Rectal smooth muscle tissue (tissue), 1 donor: ENCODE data around the gene ALPK3.
"Not testable (repeated sequence)": the region's sequence is repeated elsewhere in the genome, so short reads cannot be mapped to it uniquely, and the experiment has no call there.

ENCODE experiments used
- H3K27ac ChIP-seq: one replicate; pipeline ENCODE4 v1.7.0; 2013; ENCODE audit warnings: low read depth, low read length, inconsistent platforms
- H3K27me3 ChIP-seq: one replicate; pipeline ENCODE4 v1.7.0; 2013; ENCODE audit warnings: low read length; ENCODE audit not compliant: control insufficient read depth, insufficient read depth
- H3K36me3 ChIP-seq: one replicate; pipeline ENCODE4 v1.7.0; 2013; ENCODE audit warnings: low read length; ENCODE audit not compliant: control insufficient read depth, insufficient read depth
- H3K4me1 ChIP-seq: one replicate; pipeline ENCODE4 v1.7.0; 2013; ENCODE audit warnings: low read length; ENCODE audit not compliant: control insufficient read depth, insufficient read depth
- H3K4me3 ChIP-seq: one replicate; pipeline ENCODE4 v1.7.0; 2013; ENCODE audit warnings: low read length
- H3K9ac ChIP-seq: one replicate; pipeline ENCODE4 v1.7.0; 2013; ENCODE audit warnings: low read length

The ALPK3 gene

GRCh38 chr15:84842781-84843180, 25.6 kb downstream of the ALPK3 start:
- Histone ChIP-seq H3K9ac (no peak overlapping the region), H3K4me1 (peaks cover 18% of the 10 kb centered on the region), H3K27ac (no peak overlapping the region), H3K4me3 (no peak overlapping the region), H3K27me3 (no peaks in the 10 kb centered on the region), H3K36me3 (no peaks in the 10 kb centered on the region)

GRCh38 chr15:84844964-84845363, 27.8 kb downstream of the ALPK3 start:
- Histone ChIP-seq H3K4me1 (peaks cover 15% of the 10 kb centered on the region), H3K27ac (peak overlapping the region; percentile 63), H3K9ac (no peak overlapping the region)

GRCh38 chr15:84845631-84846030, 28.5 kb downstream of the ALPK3 start:
- H3K4me1 ChIP-seq, H3K9ac ChIP-seq, H3K27me3 ChIP-seq, H3K4me3 ChIP-seq, H3K36me3 ChIP-seq: not testable (repeated sequence)
- peak overlapping the region; percentile 63 for H3K27ac ChIP-seq

More at GRCh38 chr15:84844964-84845363, 27.8 kb downstream of the ALPK3 start:
- no peaks in the 10 kb centered on the region for H3K27me3 ChIP-seq
- H3K36me3 ChIP-seq: no peaks in the 10 kb centered on the region
- H3K4me3 ChIP-seq: no peak overlapping the region

DNA sequence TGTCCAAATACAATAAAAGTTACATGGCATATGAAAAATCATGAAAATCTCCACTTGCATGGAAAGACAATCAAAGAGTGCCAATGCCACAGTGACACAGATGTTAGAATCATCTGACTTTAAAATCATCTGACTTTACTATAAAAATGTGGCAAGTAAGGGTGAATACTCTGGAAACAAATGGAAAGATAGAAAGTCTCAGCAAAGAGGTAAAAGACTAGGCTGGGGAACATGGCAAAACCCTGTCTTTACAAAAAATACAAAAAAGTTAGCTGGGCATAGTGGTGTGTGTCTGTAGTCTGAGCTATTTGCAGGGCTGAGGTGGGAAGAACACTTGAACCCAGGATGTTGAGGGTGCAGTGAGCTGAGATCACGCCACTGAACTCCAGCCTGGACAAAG, 29.1 kb downstream of the ALPK3 start:
- no peak overlapping the region for H3K9ac ChIP-seq
- no peak overlapping the region for H3K4me3 ChIP-seq
- no peak overlapping the region for H3K27ac ChIP-seq
- peaks cover 4% of the 10 kb centered on the region for H3K4me1 ChIP-seq
- H3K36me3 ChIP-seq: no peaks in the 10 kb centered on the region
- H3K27me3 ChIP-seq: no peaks in the 10 kb centered on the region

GRCh38 chr15:84847382-84847781, 30.2 kb downstream of the ALPK3 start:
- H3K27ac ChIP-seq: no peak overlapping the region
- no peak overlapping the region for H3K9ac ChIP-seq
- no peaks in the 10 kb centered on the region for H3K36me3 ChIP-seq
- H3K27me3 ChIP-seq: no peaks in the 10 kb centered on the region
- no peak overlapping the region for H3K4me3 ChIP-seq
- H3K4me1 ChIP-seq: peaks cover 2% of the 10 kb centered on the region

DNA sequence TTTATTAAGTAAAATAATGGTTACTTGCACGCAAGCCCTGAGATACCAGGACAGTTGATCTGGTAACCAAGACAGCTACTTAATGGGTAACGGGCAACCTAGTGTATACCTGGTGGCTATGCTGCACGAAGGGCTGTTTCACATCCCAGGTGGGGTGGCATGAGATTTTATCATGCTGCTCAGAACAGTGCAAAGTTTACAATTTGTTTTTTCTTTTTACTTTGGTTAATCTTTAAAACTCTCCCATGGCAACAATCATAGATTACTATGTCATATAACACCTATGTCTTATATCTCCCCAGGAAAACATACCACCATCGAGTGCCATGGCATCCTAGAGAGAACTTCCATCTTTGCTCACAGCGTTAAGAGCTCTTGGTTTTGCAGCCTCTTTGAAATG, 35.1 kb downstream of the ALPK3 start:
- no peak overlapping the region for H3K27ac ChIP-seq
- no peaks in the 10 kb centered on the region for H3K4me1 ChIP-seq
- no peaks in the 10 kb centered on the region for H3K36me3 ChIP-seq
- H3K4me3 ChIP-seq: no peak overlapping the region
- H3K27me3 ChIP-seq: no peaks in the 10 kb centered on the region
- H3K9ac ChIP-seq: no peak overlapping the region

- Histone ChIP-seq H3K4me1 (no peaks in the 10 kb centered on the region), H3K9ac (no peak overlapping the region), H3K27ac (no peak overlapping the region), H3K4me3 (no peak overlapping the region), H3K36me3 (no peaks in the 10 kb centered on the region), H3K27me3 (no peaks in the 10 kb centered on the region)
Measured at GRCh38 chr15:84855136-84855535, 38.0 kb downstream of the ALPK3 start.

DNA sequence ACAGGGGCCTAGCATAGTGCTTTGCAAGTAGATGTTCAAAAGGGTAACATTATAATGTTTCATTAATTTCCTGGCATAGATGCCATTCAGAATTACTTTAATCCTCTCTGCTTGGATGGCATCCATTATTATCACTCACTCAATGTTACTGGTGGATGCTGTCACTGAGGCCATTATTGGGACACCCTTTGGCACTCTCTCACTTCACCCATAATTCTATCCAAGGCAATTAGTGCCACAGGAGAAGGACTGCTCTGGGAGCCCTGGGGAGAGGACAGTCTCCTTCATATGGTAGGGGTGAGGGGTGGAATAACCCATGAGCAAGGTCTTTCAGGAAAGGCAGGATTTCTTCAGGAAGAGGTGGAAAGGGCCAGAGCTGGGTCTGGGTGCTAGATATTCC, 38.6 kb downstream of the ALPK3 start:
- H3K4me1 ChIP-seq: no peaks in the 10 kb centered on the region
- H3K27ac ChIP-seq: no peak overlapping the region
- H3K9ac ChIP-seq: no peak overlapping the region
- H3K36me3 ChIP-seq: no peaks in the 10 kb centered on the region
- no peak overlapping the region for H3K4me3 ChIP-seq
- H3K27me3 ChIP-seq: no peaks in the 10 kb centered on the region

- Histone ChIP-seq H3K27ac (no peak overlapping the region), H3K36me3 (no peaks in the 10 kb centered on the region), H3K4me1 (no peaks in the 10 kb centered on the region), H3K4me3 (no peak overlapping the region), H3K9ac (no peak overlapping the region), H3K27me3 (no peaks in the 10 kb centered on the region)
Measured at GRCh38 chr15:84856731-84857417, 39.7 kb downstream of the ALPK3 start.

- Histone ChIP-seq H3K4me3 (no peak overlapping the region), H3K27me3 (no peaks in the 10 kb centered on the region), H3K4me1 (no peaks in the 10 kb centered on the region), H3K27ac (no peak overlapping the region), H3K36me3 (no peaks in the 10 kb centered on the region), H3K9ac (no peak overlapping the region)
Measured at GRCh38 chr15:84857418-84858004, 40.4 kb downstream of the ALPK3 start.

DNA sequence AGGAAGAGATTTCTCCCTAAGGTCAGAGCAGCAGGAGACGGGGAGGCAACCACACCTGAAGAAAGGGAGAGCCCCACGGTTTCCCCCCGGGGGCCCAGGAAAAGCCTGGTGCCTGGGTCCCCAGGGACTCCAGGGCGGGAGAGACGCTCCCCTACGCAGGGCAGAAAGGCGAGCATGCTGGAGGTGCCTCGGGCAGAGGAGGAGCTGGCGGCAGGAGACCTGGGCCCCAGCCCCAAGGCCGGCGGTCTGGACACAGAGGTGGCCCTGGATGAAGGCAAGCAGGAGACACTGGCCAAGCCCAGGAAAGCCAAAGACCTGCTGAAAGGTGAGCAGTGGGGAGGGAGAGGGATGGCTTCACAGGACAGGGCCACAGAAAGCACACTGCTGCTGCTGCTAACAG, 41.1 kb downstream of the ALPK3 start:
- Histone ChIP-seq H3K9ac (no peak overlapping the region), H3K27ac (no peak overlapping the region), H3K4me1 (no peaks in the 10 kb centered on the region), H3K4me3 (no peak overlapping the region), H3K27me3 (no peaks in the 10 kb centered on the region), H3K36me3 (no peaks in the 10 kb centered on the region)

DNA sequence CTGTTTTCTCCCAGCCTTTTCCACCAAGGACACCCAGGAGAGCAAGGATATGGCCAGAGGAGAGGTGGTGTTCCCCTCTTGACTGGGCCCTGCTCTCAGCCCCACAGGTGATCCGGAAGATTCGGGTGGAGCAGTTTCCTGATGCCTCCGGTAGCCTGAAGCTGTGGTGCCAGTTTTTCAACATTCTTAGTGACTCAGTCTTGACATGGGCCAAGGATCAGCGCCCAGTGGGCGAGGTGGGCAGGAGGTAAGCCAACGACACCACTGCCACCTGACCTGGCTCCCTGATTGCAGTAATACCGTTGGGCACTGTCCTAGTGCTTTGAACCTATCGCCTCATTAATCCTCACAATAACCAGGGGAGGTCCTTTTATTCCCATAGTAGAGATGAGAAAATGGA, 42.0 kb downstream of the ALPK3 start:
- Histone ChIP-seq H3K27me3 (no peaks in the 10 kb centered on the region), H3K9ac (no peak overlapping the region), H3K4me3 (no peak overlapping the region), H3K4me1 (no peaks in the 10 kb centered on the region), H3K36me3 (peaks cover 3% of the 10 kb centered on the region), H3K27ac (no peak overlapping the region)

- H3K4me3 ChIP-seq: no peak overlapping the region
- no peak overlapping the region for H3K9ac ChIP-seq
- no peaks in the 10 kb centered on the region for H3K4me1 ChIP-seq
- no peaks in the 10 kb centered on the region for H3K27me3 ChIP-seq
- H3K36me3 ChIP-seq: peaks cover 3% of the 10 kb centered on the region
- no peak overlapping the region for H3K27ac ChIP-seq
Measured at GRCh38 chr15:84859651-84860050, 42.5 kb downstream of the ALPK3 start.
